H9 (cell line): ENCODE measurements around the gene MAP4K3. TPM values are rescaled to one million over a fixed set of nuclear protein-coding genes. Genes with fewer than 3 reads are reported as not detected.

Experiments
- DNase-seq: peaks from one replicate; pipeline ENCODE4 v3.0.0-alpha.2; 2017
- H2AFZ ChIP-seq: one replicate; pipeline ENCODE4 v1.6.1; 2013; ENCODE audit warnings: mild to moderate bottlenecking, low read length, control low read depth, moderate library complexity
- H2AK5ac ChIP-seq: 2 replicates; pipeline ENCODE4 v1.6.1; 2013; ENCODE audit warnings: low read length, control low read depth, mixed read lengths; ENCODE audit not compliant: insufficient read length
- H2BK120ac ChIP-seq: one replicate; pipeline ENCODE4 v1.6.1; 2013; ENCODE audit warnings: low read depth, mild to moderate bottlenecking, low read length, control low read depth, inconsistent platforms; ENCODE audit not compliant: poor library complexity, severe bottlenecking
- H2BK12ac ChIP-seq: 2 replicates; pipeline ENCODE4 v1.6.1; 2013; ENCODE audit warnings: low read length, control low read depth, mixed read lengths, low read depth; ENCODE audit not compliant: insufficient read length
- H2BK15ac ChIP-seq: 2 replicates; pipeline ENCODE4 v1.6.1; 2013; ENCODE audit warnings: low read depth, low read length, control low read depth
- H2BK20ac ChIP-seq: one replicate; pipeline ENCODE4 v1.6.1; 2013; ENCODE audit warnings: low read depth, mild to moderate bottlenecking, low read length, control low read depth, inconsistent platforms; ENCODE audit not compliant: poor library complexity, severe bottlenecking
- H2BK5ac ChIP-seq: 2 replicates; pipeline ENCODE4 v1.6.1; 2013; ENCODE audit warnings: low read length, control low read depth, mixed read lengths; ENCODE audit not compliant: insufficient read length
- H3K14ac ChIP-seq: 2 replicates; pipeline ENCODE4 v1.6.1; 2013; ENCODE audit warnings: low read length, control low read depth; ENCODE audit not compliant: insufficient read depth
- H3K18ac ChIP-seq: 2 replicates; pipeline ENCODE4 v1.6.1; 2013; ENCODE audit warnings: low read depth, mild to moderate bottlenecking, mixed read lengths, low read length, control low read depth; ENCODE audit not compliant: insufficient read length
- H3K23ac ChIP-seq: 2 replicates; pipeline ENCODE4 v1.6.1; 2013; ENCODE audit warnings: low read length, control low read depth, mixed read lengths, low read depth; ENCODE audit not compliant: insufficient read length
- H3K23me2 ChIP-seq: 2 replicates; pipeline ENCODE4 v1.6.1; 2013; ENCODE audit warnings: low read depth, mild to moderate bottlenecking, mixed read lengths, low read length, control low read depth; ENCODE audit not compliant: insufficient read length, poor library complexity, severe bottlenecking
- H3K27ac ChIP-seq: 2 replicates; pipeline ENCODE4 v1.5.1; 2013; ENCODE audit warnings: low read length, control low read depth, mixed read lengths, low read depth; ENCODE audit not compliant: insufficient read length
- H3K27me3 ChIP-seq: 2 replicates; pipeline ENCODE4 v1.6.1; 2013; ENCODE audit warnings: low read length, control low read depth, inconsistent platforms; ENCODE audit not compliant: insufficient read depth
- H3K4ac ChIP-seq: 2 replicates; pipeline ENCODE4 v1.6.1; 2013; ENCODE audit warnings: low read depth, mild to moderate bottlenecking, control low read depth, inconsistent platforms, low read length, moderate library complexity
- H3K4me1 ChIP-seq: 2 replicates; pipeline ENCODE4 v1.6.1; 2013; ENCODE audit warnings: low read length, control low read depth, inconsistent platforms; ENCODE audit not compliant: insufficient read depth
- H3K4me2 ChIP-seq: 2 replicates; pipeline ENCODE4 v1.6.1; 2013; ENCODE audit warnings: low read length, control low read depth, mixed read lengths; ENCODE audit not compliant: insufficient read length, insufficient read depth
- H3K56ac ChIP-seq: 2 replicates; pipeline ENCODE4 v1.6.1; 2013; ENCODE audit warnings: low read depth, mild to moderate bottlenecking, mixed read lengths, low read length, control low read depth; ENCODE audit not compliant: insufficient read length
- H3K79me1 ChIP-seq: 2 replicates; pipeline ENCODE4 v1.6.1; 2013; ENCODE audit warnings: low read depth, mild to moderate bottlenecking, moderate library complexity, low read length, control low read depth, inconsistent platforms; ENCODE audit not compliant: insufficient read depth, poor library complexity, severe bottlenecking
- H3K79me2 ChIP-seq: 2 replicates; pipeline ENCODE4 v1.6.1; 2013; ENCODE audit warnings: low read length, control low read depth, inconsistent platforms; ENCODE audit not compliant: insufficient read depth
- H3K9ac ChIP-seq: 2 replicates; pipeline ENCODE4 v1.6.1; 2013; ENCODE audit warnings: low read length, control low read depth, mixed read lengths; ENCODE audit not compliant: insufficient read length; ENCODE audit errors: extremely low read depth
- H3K9me3 ChIP-seq: one replicate; pipeline ENCODE4 v1.6.1; 2013; ENCODE audit warnings: low read depth, low read length, inconsistent platforms; ENCODE audit not compliant: control insufficient read depth
- H3T11ph ChIP-seq: one replicate; pipeline ENCODE4 v1.6.1; 2013; ENCODE audit warnings: mild to moderate bottlenecking, low read length, control low read depth, inconsistent platforms
- H4K20me1 ChIP-seq: one replicate; pipeline ENCODE4 v1.6.1; 2013; ENCODE audit not compliant: control insufficient read depth, insufficient read length, insufficient read depth
- H4K5ac ChIP-seq: 2 replicates; pipeline ENCODE4 v1.6.1; 2013; ENCODE audit warnings: low read depth, mild to moderate bottlenecking, mixed read lengths, low read length, control low read depth; ENCODE audit not compliant: insufficient read length
- H4K8ac ChIP-seq: replicated peaks from 2 replicates; pipeline ENCODE4 v1.6.1; 2013; ENCODE audit warnings: low read length, control low read depth, mixed read lengths, low read depth; ENCODE audit not compliant: insufficient read length
- H4K91ac ChIP-seq: 2 replicates; pipeline ENCODE4 v1.6.1; 2013; ENCODE audit warnings: low read depth, mild to moderate bottlenecking, moderate library complexity, mixed read lengths, low read length, control low read depth; ENCODE audit not compliant: insufficient read length
- H3K27ac Mint-ChIP-seq, 3 experiments: 2 replicates in 2 of 3; 3 replicates in 1 of 3; pipeline ENCODE4 v1.8.0; 2020 to 2021; ENCODE audit warnings: mixed read lengths in 3 of 3, mild to moderate bottlenecking in 1 of 3, moderate library complexity in 1 of 3
- H3K27me3 Mint-ChIP-seq: 2 replicates; pipeline ENCODE4 v1.8.0; 2021; ENCODE audit warnings: low read depth, mild to moderate bottlenecking, moderate library complexity, mixed read lengths
- H3K36me3 Mint-ChIP-seq, 3 experiments: 2 replicates in 2 of 3; 3 replicates in 1 of 3; pipeline ENCODE4 v1.8.0; 2020 to 2021; ENCODE audit warnings: low read depth in 3 of 3, mixed read lengths in 3 of 3; ENCODE audit not compliant: insufficient read depth in 1 of 3
- H3K4me1 Mint-ChIP-seq, 2 experiments: 2 replicates each; pipeline ENCODE4 v1.8.0; 2020; ENCODE audit warnings: mixed read lengths in 2 of 2
- H3K4me3 Mint-ChIP-seq, 2 experiments: 2 replicates in 1 of 2; 3 replicates in 1 of 2; pipeline ENCODE4 v1.8.0; 2020 to 2021; ENCODE audit warnings: mild to moderate bottlenecking in 2 of 2, mixed read lengths in 2 of 2, moderate library complexity in 1 of 2
- H3K9me3 Mint-ChIP-seq, 2 experiments: 2 replicates in 1 of 2; 3 replicates in 1 of 2; pipeline ENCODE4 v1.8.0; 2020; ENCODE audit warnings: mild to moderate bottlenecking in 2 of 2, mixed read lengths in 2 of 2, moderate library complexity in 1 of 2
- WGBS: extraction: QIAGEN DNeasy Blood & Tissue Kit; methylation state at CpG from one replicate; pipeline ENCODE4 v1.1.7; 2013; ENCODE audit warnings: missing lambda C conversion rate, low lambda C conversion rate, mixed read lengths; ENCODE audit not compliant: insufficient read length; ENCODE audit errors: extremely low coverage; 5-methylcytosine and 5-hydroxymethylcytosine counted together
- total RNA-seq: library from RNA; stranded (reverse); gene quantifications from 2 replicates; pipeline ENCODE4 v1.2.1, GENCODE V29; 2021
- TF ChIP-seq, protein P1 (sequence below): fragments of 200-600 bp; sonication (generic); conservative IDR thresholded peaks from 3 replicates; pipeline ENCODE4 v1.8.0; 2021; ENCODE audit warnings: antibody characterized with exemption, mild to moderate bottlenecking

Gene MAP4K3
- total RNA-seq, 1 experiment from 2014 or later, result 37.9 TPM

DNA sequence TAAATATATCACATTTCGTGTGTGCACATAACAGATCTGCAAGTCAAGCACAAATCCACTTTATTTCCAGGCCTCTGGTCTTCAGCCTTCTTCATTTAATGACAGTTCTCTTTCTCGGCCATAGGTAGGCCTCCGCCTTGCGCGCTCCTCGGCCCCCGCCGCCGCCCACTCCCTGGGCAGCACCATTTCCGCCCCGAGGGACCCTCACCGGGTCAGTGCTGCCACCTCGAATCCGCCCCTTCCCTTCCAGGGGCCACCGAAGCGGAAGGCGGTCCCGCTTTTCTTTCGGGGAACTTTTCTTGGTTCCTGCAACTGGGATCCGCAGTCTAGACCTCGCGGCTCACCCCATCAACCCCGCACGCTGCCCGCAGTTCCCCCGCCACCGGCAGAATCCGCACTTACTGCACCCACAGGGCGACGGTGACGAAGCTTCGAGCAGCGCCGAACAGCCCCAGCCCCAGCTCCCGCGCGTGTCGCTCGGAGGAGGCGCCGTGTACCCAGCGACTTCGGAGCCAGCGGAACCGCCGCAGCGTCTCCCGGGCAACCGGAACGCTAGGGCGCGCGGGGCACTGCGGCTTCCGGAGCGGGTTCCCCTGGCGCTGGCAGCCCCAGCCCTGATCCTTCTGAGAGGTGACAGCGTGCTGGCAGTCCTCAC, 193.5 kb downstream of the MAP4K3 start, which contains the start of gene CDKL4:
Gene CDKL4, minus strand, starts transcription at position 502 of the 655 bp plus-strand sequence.
- no peak within 1 kb of the TSS for H2BK5ac ChIP-seq
- TF ChIP-seq, protein P1, sequence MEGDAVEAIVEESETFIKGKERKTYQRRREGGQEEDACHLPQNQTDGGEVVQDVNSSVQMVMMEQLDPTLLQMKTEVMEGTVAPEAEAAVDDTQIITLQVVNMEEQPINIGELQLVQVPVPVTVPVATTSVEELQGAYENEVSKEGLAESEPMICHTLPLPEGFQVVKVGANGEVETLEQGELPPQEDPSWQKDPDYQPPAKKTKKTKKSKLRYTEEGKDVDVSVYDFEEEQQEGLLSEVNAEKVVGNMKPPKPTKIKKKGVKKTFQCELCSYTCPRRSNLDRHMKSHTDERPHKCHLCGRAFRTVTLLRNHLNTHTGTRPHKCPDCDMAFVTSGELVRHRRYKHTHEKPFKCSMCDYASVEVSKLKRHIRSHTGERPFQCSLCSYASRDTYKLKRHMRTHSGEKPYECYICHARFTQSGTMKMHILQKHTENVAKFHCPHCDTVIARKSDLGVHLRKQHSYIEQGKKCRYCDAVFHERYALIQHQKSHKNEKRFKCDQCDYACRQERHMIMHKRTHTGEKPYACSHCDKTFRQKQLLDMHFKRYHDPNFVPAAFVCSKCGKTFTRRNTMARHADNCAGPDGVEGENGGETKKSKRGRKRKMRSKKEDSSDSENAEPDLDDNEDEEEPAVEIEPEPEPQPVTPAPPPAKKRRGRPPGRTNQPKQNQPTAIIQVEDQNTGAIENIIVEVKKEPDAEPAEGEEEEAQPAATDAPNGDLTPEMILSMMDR, result no peak
- no peaks in the 10 kb centered on the region for H3K79me2 ChIP-seq
- H3K27me3 ChIP-seq, result no peaks in the 10 kb centered on the region
- peaks cover 2 to 3% of the 10 kb centered on the region in 2 experiments; a peak in 3 of 5 replicates for H3K9me3 Mint-ChIP-seq
- H2BK120ac ChIP-seq, result no peak within 1 kb of the TSS
- peaks cover 7 to 12% (median 9%) of the 10 kb centered on the region in 3 experiments; a peak in 6 of 7 replicates for H3K36me3 Mint-ChIP-seq
- no peak within 1 kb of the TSS for H2AFZ ChIP-seq
- H3K4me1 ChIP-seq, result no peaks in the 10 kb centered on the region
- H3K27me3 Mint-ChIP-seq, result no peaks in the 10 kb centered on the region
- no peak within 1 kb of the TSS for H3T11ph ChIP-seq
- no peak within 1 kb of the TSS for H3K4me3 Mint-ChIP-seq
- no peak within 1 kb of the TSS for H4K91ac ChIP-seq
- no CpG with 5 or more reads among the region's 58 CpGs for WGBS
- H3K14ac ChIP-seq, result no peak within 1 kb of the TSS
- H3K79me1 ChIP-seq, result no peaks in the 10 kb centered on the region
- H3K23me2 ChIP-seq, result no peaks in the 10 kb centered on the region
- H3K27ac ChIP-seq, result no peak within 1 kb of the TSS
- no peak within 1 kb of the TSS for H2BK12ac ChIP-seq
- H3K4me1 Mint-ChIP-seq, result peaks cover 7 to 27% of the 10 kb centered on the region in 2 experiments
- H3K18ac ChIP-seq, result no peak within 1 kb of the TSS
- no peak for DNase-seq
- H3K4ac ChIP-seq, result no peak within 1 kb of the TSS
- H2BK15ac ChIP-seq, result no peak within 1 kb of the TSS
- no peak within 1 kb of the TSS for H4K5ac ChIP-seq
- no peak within 1 kb of the TSS for H2AK5ac ChIP-seq
- no peak within 1 kb of the TSS for H3K4me2 ChIP-seq
- H2BK20ac ChIP-seq, result no peak within 1 kb of the TSS
- H3K9ac ChIP-seq, result no peak within 1 kb of the TSS
- H4K8ac ChIP-seq, result no peak within 1 kb of the TSS
- H3K23ac ChIP-seq, result no peak within 1 kb of the TSS
- no peaks in the 10 kb centered on the region for H3K9me3 ChIP-seq
- H3K27ac Mint-ChIP-seq, result no peak within 1 kb of the TSS; a peak in 1 of 7 replicates
- H3K56ac ChIP-seq, result no peak within 1 kb of the TSS
- H4K20me1 ChIP-seq, result no peaks in the 10 kb centered on the region
